Glutamatergic neuron (in vitro differentiated cells): ENCODE data around the gene ACOXL. TPM values are rescaled to one million over a fixed set of nuclear protein-coding genes. Genes with fewer than 3 reads are reported as not detected.

Source experiments
- DNase-seq: peaks from one replicate; pipeline ENCODE4 v3.0.0; 2022
- H3K27ac Mint-ChIP-seq: one replicate; pipeline ENCODE4 v1.8.0; 2020; ENCODE audit warnings: mild to moderate bottlenecking, mixed read lengths, inconsistent platforms; ENCODE audit not compliant: unreplicated experiment
- H3K27me3 Mint-ChIP-seq: one replicate; pipeline ENCODE4 v1.8.0; 2020; ENCODE audit warnings: mild to moderate bottlenecking, moderate library complexity, mixed read lengths, inconsistent platforms; ENCODE audit not compliant: unreplicated experiment
- H3K36me3 Mint-ChIP-seq: one replicate; pipeline ENCODE4 v1.8.0; 2020; ENCODE audit warnings: mild to moderate bottlenecking, mixed read lengths, inconsistent platforms; ENCODE audit not compliant: unreplicated experiment
- H3K4me1 Mint-ChIP-seq: one replicate; pipeline ENCODE4 v1.8.0; 2020; ENCODE audit warnings: mild to moderate bottlenecking, low read depth, mixed read lengths, inconsistent platforms; ENCODE audit not compliant: unreplicated experiment
- H3K4me3 Mint-ChIP-seq: one replicate; pipeline ENCODE4 v1.8.0; 2020; ENCODE audit warnings: mild to moderate bottlenecking, mixed read lengths, inconsistent platforms; ENCODE audit not compliant: unreplicated experiment
- H3K9me3 Mint-ChIP-seq: one replicate; pipeline ENCODE4 v1.8.0; 2020; ENCODE audit warnings: mild to moderate bottlenecking, moderate library complexity, mixed read lengths, inconsistent platforms; ENCODE audit not compliant: unreplicated experiment
- CTCF ChIP-seq: fragments of 200-600 bp; sonication (generic); IDR thresholded peaks from one replicate; pipeline ENCODE4 v1.5.0; 2021; ENCODE audit not compliant: partially characterized antibody, unreplicated experiment
- total RNA-seq: library from RNA; stranded (reverse); fragmentation: NEBNext Ultra II Directional; extraction: Animal tissue kit (Norgen Biotek cat#: 25700); gene quantifications from one replicate; pipeline ENCODE4 v1.2.1, GENCODE V29; 2021; ENCODE audit not compliant: unreplicated experiment

Gene ACOXL
- total RNA-seq, 1 donor from 2014 or later, result 1.4 TPM

GRCh38 chr2:111100765-111101162 lies 368.4 kb downstream of the ACOXL start:
- H3K36me3 Mint-ChIP-seq, result no peaks in the 10 kb centered on the region
- DNase-seq, result no peak
- no peaks in the 10 kb centered on the region for H3K27me3 Mint-ChIP-seq
- TF ChIP-seq CTCF, result no peak
- no peak overlapping the region for H3K27ac Mint-ChIP-seq
- H3K4me1 Mint-ChIP-seq, result no peaks in the 10 kb centered on the region
- no peak overlapping the region for H3K4me3 Mint-ChIP-seq
- H3K9me3 Mint-ChIP-seq, result no peaks in the 10 kb centered on the region

GRCh38 chr2:111101592-111101991 lies 369.2 kb downstream of the ACOXL start:
- DNase-seq, result no peak
- no peak for TF ChIP-seq CTCF
- Mint-ChIP-seq H3K27me3 (no peaks in the 10 kb centered on the region), H3K4me3 (no peak overlapping the region), H3K4me1 (no peaks in the 10 kb centered on the region), H3K36me3 (no peaks in the 10 kb centered on the region), H3K27ac (no peak overlapping the region), H3K9me3 (no peaks in the 10 kb centered on the region)

GRCh38 chr2:111102216-111102615 lies 369.8 kb downstream of the ACOXL start:
- no peak for DNase-seq
- H3K27me3 Mint-ChIP-seq, result no peaks in the 10 kb centered on the region
- no peak overlapping the region for H3K4me3 Mint-ChIP-seq
- H3K9me3 Mint-ChIP-seq, result no peaks in the 10 kb centered on the region
- no peaks in the 10 kb centered on the region for H3K36me3 Mint-ChIP-seq
- H3K4me1 Mint-ChIP-seq, result no peaks in the 10 kb centered on the region
- no peak for TF ChIP-seq CTCF
- H3K27ac Mint-ChIP-seq, result no peak overlapping the region

GRCh38 chr2:111105926-111106325 lies 373.6 kb downstream of the ACOXL start:
- no peak for TF ChIP-seq CTCF
- no peaks in the 10 kb centered on the region for H3K36me3 Mint-ChIP-seq
- H3K9me3 Mint-ChIP-seq, result no peaks in the 10 kb centered on the region

GRCh38 chr2:111106706-111107105 lies 374.3 kb downstream of the ACOXL start:
- DNase-seq, result no peak
- Mint-ChIP-seq H3K36me3 (no peaks in the 10 kb centered on the region), H3K4me3 (no peak overlapping the region), H3K9me3 (no peaks in the 10 kb centered on the region), H3K27ac (no peak overlapping the region), H3K27me3 (no peaks in the 10 kb centered on the region), H3K4me1 (no peaks in the 10 kb centered on the region)
- TF ChIP-seq CTCF, result no peak

More at GRCh38 chr2:111105926-111106325, 373.6 kb downstream of the ACOXL start:
- H3K27ac Mint-ChIP-seq, result no peak overlapping the region
- no peak for DNase-seq
- no peaks in the 10 kb centered on the region for H3K4me1 Mint-ChIP-seq
- no peaks in the 10 kb centered on the region for H3K27me3 Mint-ChIP-seq
- H3K4me3 Mint-ChIP-seq, result no peak overlapping the region
